Kidney epithelial cell (primary cell): Measurements from ENCODE around the gene HDAC1. TPM values are rescaled to one million over a fixed set of nuclear protein-coding genes. Genes with fewer than 3 reads are reported as not detected.

Experiments used
- DNase-seq: peaks from one replicate; pipeline ENCODE4 v3.0.0-alpha.2; 2010; ENCODE audit warnings: low read depth
- H3K27me3 ChIP-seq: 2 replicates; pipeline ENCODE4 v1.6.0; 2011; ENCODE audit warnings: low read length; ENCODE audit not compliant: control insufficient read depth, insufficient read depth
- H3K36me3 ChIP-seq: 2 replicates; pipeline ENCODE4 v1.5.1; 2011; ENCODE audit warnings: low read length; ENCODE audit not compliant: control insufficient read depth, insufficient read depth
- H3K4me3 ChIP-seq: 2 replicates; pipeline ENCODE4 v1.5.1; 2011; ENCODE audit warnings: low read depth, mild to moderate bottlenecking, control low read depth, low read length
- total RNA-seq: library from RNA; depleted of rRNA; stranded (reverse); fragments of >200 nt; gene quantifications from 2 replicates; pipeline ENCODE4 v1.2.3, GENCODE V29; 2015
- TF ChIP-seq, protein P1 (sequence below): IDR thresholded peaks from 2 replicates; pipeline ENCODE4 v1.5.1; 2011; ENCODE audit warnings: mild to moderate bottlenecking, moderate library complexity, low read length, control low read depth, inconsistent platforms; ENCODE audit not compliant: insufficient read depth, poor library complexity, severe bottlenecking

HDAC1 gene
- total RNA-seq, 1 donor from 2014 or later = 85.7 TPM

DNA sequence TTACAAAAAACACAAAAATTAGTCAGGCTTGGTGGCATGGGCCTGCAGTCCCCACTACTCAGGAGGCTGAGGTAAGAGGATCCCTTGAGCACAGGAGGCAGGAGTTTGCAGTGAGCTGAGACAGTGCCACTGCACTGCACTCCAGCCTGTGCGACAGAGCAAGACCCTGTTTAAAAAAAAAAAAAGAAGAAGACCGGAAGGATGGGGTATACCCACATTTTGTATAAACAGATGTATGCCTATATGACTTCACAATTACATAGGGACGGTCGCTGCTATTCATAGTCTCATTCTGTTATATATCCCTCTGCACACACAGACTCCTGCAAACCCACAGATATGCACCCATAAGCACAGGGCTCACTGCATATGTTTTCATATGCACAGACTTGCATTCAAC lies 28.1 kb upstream of the HDAC1 start:
- Histone ChIP-seq H3K36me3 (no peaks in the 10 kb centered on the region), H3K4me3 (no peak overlapping the region), H3K27me3 (peaks cover 2% of the 10 kb centered on the region)
- TF ChIP-seq, protein P1, sequence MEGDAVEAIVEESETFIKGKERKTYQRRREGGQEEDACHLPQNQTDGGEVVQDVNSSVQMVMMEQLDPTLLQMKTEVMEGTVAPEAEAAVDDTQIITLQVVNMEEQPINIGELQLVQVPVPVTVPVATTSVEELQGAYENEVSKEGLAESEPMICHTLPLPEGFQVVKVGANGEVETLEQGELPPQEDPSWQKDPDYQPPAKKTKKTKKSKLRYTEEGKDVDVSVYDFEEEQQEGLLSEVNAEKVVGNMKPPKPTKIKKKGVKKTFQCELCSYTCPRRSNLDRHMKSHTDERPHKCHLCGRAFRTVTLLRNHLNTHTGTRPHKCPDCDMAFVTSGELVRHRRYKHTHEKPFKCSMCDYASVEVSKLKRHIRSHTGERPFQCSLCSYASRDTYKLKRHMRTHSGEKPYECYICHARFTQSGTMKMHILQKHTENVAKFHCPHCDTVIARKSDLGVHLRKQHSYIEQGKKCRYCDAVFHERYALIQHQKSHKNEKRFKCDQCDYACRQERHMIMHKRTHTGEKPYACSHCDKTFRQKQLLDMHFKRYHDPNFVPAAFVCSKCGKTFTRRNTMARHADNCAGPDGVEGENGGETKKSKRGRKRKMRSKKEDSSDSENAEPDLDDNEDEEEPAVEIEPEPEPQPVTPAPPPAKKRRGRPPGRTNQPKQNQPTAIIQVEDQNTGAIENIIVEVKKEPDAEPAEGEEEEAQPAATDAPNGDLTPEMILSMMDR = no peak
- no peak for DNase-seq

DNA sequence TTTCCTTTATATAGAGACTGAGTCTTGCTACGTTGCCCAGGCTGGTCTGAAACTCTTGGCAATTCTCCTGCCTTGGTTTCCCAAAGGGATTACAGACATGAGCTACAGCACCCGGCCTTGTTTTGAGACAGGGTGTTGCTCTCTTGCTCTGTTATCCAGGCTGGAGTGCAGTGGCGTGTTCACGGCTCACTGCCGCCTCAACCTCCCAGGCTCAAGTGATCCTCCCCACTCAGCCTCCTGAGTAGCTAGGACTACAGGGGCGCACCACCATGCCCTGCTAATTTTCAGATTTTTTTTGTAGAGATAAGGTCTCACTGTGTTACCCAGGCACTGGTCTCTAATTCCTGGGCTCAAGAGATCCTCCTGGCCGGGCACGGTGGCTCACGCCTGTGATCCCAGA lies 26.0 kb upstream of the HDAC1 start:
- TF ChIP-seq, protein P1 = no peak
- Histone ChIP-seq H3K36me3 (no peaks in the 10 kb centered on the region), H3K27me3 (peaks cover 2% of the 10 kb centered on the region)

DNA sequence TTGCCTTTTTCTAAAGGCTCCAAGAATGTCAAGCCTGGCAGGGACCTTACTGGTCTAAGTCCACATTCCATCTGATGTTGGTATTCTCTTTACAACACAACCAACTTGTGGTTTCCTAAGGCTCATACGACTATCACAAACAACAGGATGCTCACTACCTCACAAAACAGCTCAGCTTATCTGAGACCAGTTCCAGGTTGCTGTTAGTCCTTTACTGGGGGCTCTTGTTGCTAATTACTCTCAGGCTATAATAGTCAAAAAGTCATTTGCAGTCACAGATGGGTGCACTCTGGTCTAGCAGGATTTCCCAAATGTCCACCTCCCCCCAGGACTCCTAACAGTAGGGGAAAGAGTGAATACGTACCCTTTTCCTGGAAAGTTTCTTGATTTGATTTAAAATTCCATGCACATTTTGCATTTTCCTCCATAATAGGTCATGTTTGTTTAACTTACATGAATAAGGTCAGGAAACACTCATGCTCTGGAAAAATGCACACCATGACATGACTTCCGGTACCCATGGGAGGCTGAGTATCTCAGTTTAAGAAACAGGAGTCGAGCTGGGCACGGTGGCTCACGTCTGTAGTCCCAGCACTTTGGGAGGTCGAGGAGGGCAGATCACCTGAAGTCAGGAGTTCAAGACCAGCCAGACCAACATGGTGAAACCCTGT lies 24.8 kb upstream of the HDAC1 start:
- no peaks in the 10 kb centered on the region for H3K36me3 ChIP-seq
- no peak overlapping the region for H3K4me3 ChIP-seq
- H3K27me3 ChIP-seq = peaks cover 2% of the 10 kb centered on the region
- TF ChIP-seq, protein P1 = no peak
- DNase-seq = no peak

More for the DNA sequence above, 26.0 kb upstream of the HDAC1 start:
- no peak for DNase-seq
- H3K4me3 ChIP-seq = no peak overlapping the region

DNA sequence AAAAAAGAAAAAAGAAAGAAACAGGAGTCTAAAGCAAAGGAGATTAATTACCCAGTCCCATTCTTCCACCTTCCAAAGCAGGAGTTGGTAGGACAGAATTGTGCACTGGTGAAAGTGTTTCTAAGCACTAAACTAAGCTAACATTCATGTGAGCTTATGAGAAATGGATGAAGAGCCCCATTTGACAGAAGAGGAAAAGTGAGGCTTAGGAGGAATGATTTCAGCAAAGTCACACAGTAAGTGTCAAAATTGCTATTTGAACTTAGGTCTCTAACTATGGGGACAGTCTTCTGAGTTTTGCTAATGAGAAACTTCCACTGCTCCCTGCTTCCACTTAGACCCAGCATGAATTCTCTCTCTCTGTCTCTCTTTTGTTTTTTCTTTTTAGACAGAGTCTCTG lies 22.1 kb upstream of the HDAC1 start:
- no peaks in the 10 kb centered on the region for H3K36me3 ChIP-seq
- DNase-seq = no peak
- TF ChIP-seq, protein P1 = no peak
- H3K27me3 ChIP-seq = no peaks in the 10 kb centered on the region
- no peak overlapping the region for H3K4me3 ChIP-seq

DNA sequence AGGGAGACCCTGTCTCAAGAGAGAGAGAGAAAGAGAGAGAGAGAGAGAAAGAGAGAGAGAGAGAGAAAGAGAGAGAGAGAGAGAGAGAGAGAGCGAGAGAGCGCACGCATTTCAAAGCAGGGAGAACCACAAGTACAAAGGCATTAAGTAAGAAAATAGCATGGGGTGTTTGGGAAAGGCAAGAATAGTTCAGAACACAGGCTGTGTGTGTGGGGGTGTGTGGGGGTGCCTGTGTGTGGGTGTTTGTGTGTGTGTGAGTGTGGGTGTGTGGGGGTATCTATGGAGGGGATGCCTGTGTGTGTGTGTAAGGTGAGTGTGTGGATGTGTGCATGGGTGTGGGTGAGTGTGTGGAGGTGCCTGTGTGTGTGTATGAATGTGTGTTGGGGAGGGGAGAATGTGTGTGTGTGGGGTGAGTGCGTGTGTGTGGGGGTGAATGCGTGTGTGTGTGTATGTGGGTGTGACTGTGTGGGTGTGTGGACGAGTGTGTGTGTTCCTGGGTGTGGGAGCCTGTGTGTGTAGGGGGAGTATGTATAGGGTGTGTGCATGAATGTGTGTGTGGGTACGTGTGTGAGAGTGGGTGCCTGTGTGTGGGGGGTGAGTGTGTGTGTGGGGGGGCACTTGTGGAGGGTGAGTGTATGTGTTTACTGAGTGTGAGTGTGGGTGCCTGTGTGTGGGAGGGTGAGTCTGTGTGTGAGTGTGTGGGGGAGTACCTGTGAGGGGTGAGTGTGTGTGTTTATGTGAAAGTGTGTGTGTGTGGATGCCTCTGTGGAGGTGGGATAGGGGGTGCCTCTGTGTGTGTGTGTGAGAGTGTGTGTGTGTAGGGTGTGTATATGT lies 19.1 kb upstream of the HDAC1 start:
- TF ChIP-seq, protein P1 = no peak
- Histone ChIP-seq H3K36me3 (no peaks in the 10 kb centered on the region), H3K4me3 (no peak overlapping the region), H3K27me3 (peaks cover 17% of the 10 kb centered on the region)
- no peak for DNase-seq
